Stimulated activated effector memory CD8-positive, alpha-beta T cell treated with anti-CD3 and anti-CD28 coated beads, Interleukin-12 subunit alpha, Interleukin-12 subunit beta, amount 100 ng/mL, for 72 hours (primary cell): ENCODE measurements around the gene RAB11A.

ENCODE experiments used
- ATAC-seq: fragments of 150-1000 bp; cut with Tn5 transposase; 2 replicates; pipeline ENCODE4 v1.10.0; 2021
- DNase-seq, 2 donors: peaks; one replicate each; pipeline ENCODE4 v3.0.0; 2021 to 2022; ENCODE audit warnings: low spot score in 2 of 2
- H3K27ac Mint-ChIP-seq: one replicate; pipeline ENCODE4 v1.8.0; 2022; ENCODE audit warnings: mild to moderate bottlenecking, mixed read lengths
- H3K36me3 Mint-ChIP-seq: one replicate; pipeline ENCODE4 v1.8.0; 2022; ENCODE audit warnings: mild to moderate bottlenecking, mixed read lengths
- H3K4me1 Mint-ChIP-seq: one replicate; pipeline ENCODE4 v1.8.0; 2022; ENCODE audit warnings: mixed read lengths
- H3K4me3 Mint-ChIP-seq: one replicate; pipeline ENCODE4 v1.8.0; 2022; ENCODE audit warnings: mild to moderate bottlenecking, mixed read lengths
- H3K9me3 Mint-ChIP-seq: one replicate; pipeline ENCODE4 v1.8.0; 2022; ENCODE audit warnings: mixed read lengths

RAB11A gene

DNA sequence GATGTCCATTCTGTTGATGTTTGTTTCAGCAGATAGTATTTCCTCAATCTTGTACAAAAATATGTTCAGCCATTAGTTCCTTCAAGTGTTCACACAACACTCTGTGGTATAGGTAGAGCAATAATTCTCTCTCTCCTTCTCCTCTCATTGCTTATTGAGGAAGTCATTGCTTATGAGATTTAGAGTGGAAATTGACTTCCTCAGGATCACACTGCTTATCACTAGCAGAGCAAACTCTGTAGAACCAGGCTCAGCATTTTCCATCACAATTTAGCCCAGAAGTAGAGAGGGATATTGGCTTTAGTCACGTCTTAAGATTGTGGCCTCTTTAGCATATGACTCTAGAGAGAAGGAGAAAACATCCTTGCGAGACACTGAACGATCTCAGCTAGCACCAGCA, 31.2 kb downstream of the RAB11A start:
- Mint-ChIP-seq H3K36me3 (peaks cover 24% of the 10 kb centered on the region), H3K4me1 (peaks cover 15% of the 10 kb centered on the region)
- ATAC-seq = no peak

GRCh38 chr15:65901336-65901735, 32.0 kb downstream of the RAB11A start:
- Mint-ChIP-seq H3K9me3 (no peaks in the 10 kb centered on the region), H3K27ac (no peak overlapping the region), H3K4me1 (peaks cover 15% of the 10 kb centered on the region), H3K4me3 (no peak overlapping the region), H3K36me3 (peaks cover 21% of the 10 kb centered on the region)
- no peak for DNase-seq
- no peak for ATAC-seq

More for the DNA sequence above, 31.2 kb downstream of the RAB11A start:
- H3K27ac Mint-ChIP-seq = no peak overlapping the region
- no peak overlapping the region for H3K4me3 Mint-ChIP-seq
- no peaks in the 10 kb centered on the region for H3K9me3 Mint-ChIP-seq
- no peak for DNase-seq

- ATAC-seq (no peak), DNase-seq (no peak)
- no peak overlapping the region for H3K27ac Mint-ChIP-seq
- H3K36me3 Mint-ChIP-seq = peaks cover 21% of the 10 kb centered on the region
- no peaks in the 10 kb centered on the region for H3K9me3 Mint-ChIP-seq
- H3K4me1 Mint-ChIP-seq = peaks cover 15% of the 10 kb centered on the region
- H3K4me3 Mint-ChIP-seq = no peak overlapping the region
Measured at GRCh38 chr15:65901836-65902235, 32.5 kb downstream of the RAB11A start.

GRCh38 chr15:65902373-65902772, 33.1 kb downstream of the RAB11A start:
- Mint-ChIP-seq H3K27ac (peak overlapping the region; percentile 7), H3K36me3 (peaks cover 26% of the 10 kb centered on the region), H3K4me3 (no peak overlapping the region), H3K4me1 (peaks cover 15% of the 10 kb centered on the region), H3K9me3 (no peaks in the 10 kb centered on the region)
- ATAC-seq = peak; percentile 36
- no peak for DNase-seq

DNA sequence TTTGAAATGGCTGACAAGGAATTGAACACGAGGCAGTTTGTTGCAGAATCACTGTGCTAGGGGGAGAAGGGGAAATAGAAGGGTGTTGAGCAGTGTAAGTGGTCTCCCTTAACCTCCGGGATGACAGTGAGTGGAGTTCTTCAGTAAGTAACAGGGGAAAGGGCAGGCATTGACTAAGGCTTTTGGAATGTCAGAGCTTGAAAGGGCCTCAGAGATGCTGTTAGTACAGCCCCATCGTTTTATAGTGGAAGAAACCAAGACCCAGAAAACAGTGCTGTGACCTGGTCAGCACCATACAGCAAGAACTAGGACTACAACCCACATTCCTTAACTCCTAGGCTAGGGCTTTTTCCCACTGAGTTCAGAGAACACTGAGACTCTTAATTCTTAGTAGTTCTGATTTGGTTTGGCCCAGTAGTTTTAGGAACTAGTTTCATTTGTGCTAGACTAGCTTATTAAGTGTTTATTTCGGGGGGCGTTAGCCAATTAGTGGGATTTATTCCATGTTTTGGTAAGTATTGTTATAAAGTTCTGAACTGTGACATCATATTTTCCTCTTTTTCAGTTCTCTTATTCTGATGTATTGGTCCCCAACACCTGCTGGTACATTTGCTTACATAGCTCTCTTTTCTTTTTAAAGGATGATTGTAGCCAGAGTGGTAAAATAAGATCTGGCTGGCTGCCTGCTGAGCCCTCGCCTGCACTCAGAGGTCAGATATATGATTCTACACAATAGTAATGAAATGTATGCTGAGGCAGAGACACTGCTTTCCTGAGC, 34.2 kb downstream of the RAB11A start:
- Mint-ChIP-seq H3K9me3 (no peaks in the 10 kb centered on the region), H3K36me3 (peaks cover 27% of the 10 kb centered on the region), H3K4me1 (peaks cover 15% of the 10 kb centered on the region), H3K4me3 (no peak overlapping the region), H3K27ac (peak overlapping the region; percentile 26)
- ATAC-seq (no peak), DNase-seq (no peak)

- no peak overlapping the region for H3K4me3 Mint-ChIP-seq
- no peaks in the 10 kb centered on the region for H3K9me3 Mint-ChIP-seq
- DNase-seq = no peak
- peaks cover 15% of the 10 kb centered on the region for H3K4me1 Mint-ChIP-seq
- H3K27ac Mint-ChIP-seq = peak overlapping the region; percentile 26
- H3K36me3 Mint-ChIP-seq = peaks cover 27% of the 10 kb centered on the region
- ATAC-seq = no peak
Measured at GRCh38 chr15:65904301-65904700, 35.0 kb downstream of the RAB11A start.

GRCh38 chr15:65906396-65906795, 37.1 kb downstream of the RAB11A start:
- Mint-ChIP-seq H3K27ac (no peak overlapping the region), H3K4me1 (peaks cover 15% of the 10 kb centered on the region), H3K36me3 (peaks cover 21% of the 10 kb centered on the region), H3K9me3 (no peaks in the 10 kb centered on the region), H3K4me3 (no peak overlapping the region)
- DNase-seq (no peak), ATAC-seq (no peak)

- no peak overlapping the region for H3K4me3 Mint-ChIP-seq
- peaks cover 21% of the 10 kb centered on the region for H3K36me3 Mint-ChIP-seq
- peaks cover 6% of the 10 kb centered on the region for H3K4me1 Mint-ChIP-seq
- no peaks in the 10 kb centered on the region for H3K9me3 Mint-ChIP-seq
- no peak for DNase-seq
- no peak overlapping the region for H3K27ac Mint-ChIP-seq
- no peak for ATAC-seq
Measured at GRCh38 chr15:65907661-65908060, 38.4 kb downstream of the RAB11A start.

DNA sequence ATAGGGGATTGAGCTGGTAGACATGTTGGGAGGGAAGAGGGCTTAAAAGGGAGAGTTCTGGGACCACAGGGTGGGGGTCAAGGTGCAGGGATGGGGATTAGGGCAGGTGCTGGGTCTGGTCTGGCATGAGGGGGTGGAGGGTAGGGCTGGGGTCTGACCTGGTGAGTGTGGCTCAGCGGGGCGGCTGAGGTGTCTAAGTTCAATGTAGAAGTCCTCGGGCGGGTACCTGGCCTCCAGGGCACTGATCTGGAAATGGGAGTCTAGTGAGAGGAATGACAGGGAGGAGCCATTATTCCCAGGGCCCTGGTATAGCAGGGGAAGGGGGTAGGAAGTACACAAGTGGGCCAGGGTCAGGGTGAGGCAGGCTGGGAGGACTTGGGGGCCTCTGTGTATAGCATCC, 39.6 kb downstream of the RAB11A start:
- H3K4me1 Mint-ChIP-seq = no peaks in the 10 kb centered on the region
- no peak for DNase-seq
- H3K27ac Mint-ChIP-seq = no peak overlapping the region
- H3K9me3 Mint-ChIP-seq = no peaks in the 10 kb centered on the region
- peaks cover 17% of the 10 kb centered on the region for H3K36me3 Mint-ChIP-seq
- H3K4me3 Mint-ChIP-seq = no peak overlapping the region
- no peak for ATAC-seq

DNA sequence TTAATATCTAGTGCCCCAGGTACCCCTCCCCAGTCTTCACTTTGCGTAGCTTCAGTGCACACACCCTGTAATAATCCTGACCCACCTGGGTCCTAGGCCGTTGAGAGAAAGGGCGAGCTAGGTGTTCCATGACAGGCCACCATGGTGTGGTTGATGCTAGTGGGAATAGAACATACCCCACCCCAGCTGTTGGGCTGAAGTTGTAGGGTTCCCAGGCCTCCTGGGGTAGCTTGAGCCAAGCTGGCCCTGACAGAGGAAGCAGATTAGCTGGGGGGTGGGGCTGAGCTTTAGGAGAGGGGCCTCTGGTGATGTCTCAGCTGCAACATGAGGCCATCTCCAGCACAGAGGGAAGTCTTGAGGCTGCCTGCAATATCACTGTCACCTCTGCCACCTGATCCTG, 40.5 kb downstream of the RAB11A start:
- Mint-ChIP-seq H3K27ac (peak overlapping the region; percentile 43), H3K4me1 (no peaks in the 10 kb centered on the region), H3K4me3 (no peak overlapping the region), H3K36me3 (peaks cover 15% of the 10 kb centered on the region), H3K9me3 (no peaks in the 10 kb centered on the region)
- no peak for ATAC-seq
- no peak for DNase-seq

DNA sequence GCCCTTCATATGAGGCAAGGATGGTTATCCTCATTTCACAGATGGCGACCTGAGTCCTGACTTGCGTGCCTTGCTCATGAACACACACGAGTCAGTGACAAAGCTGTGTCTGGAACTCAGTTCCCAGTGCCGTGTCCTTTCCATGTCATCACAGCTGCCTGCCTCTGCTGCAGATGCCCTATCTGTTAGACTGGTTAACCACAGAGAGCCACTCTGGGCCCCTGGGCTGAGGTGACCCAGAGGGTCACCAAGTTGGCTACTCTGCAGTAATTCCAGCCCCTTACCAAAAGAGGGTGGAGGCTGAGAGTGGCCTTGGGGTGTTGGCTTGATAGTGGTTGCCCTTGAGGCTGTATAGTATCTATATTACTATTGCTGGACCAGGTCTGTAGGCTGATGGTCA, 41.0 kb downstream of the RAB11A start:
- no peaks in the 10 kb centered on the region for H3K9me3 Mint-ChIP-seq
- H3K27ac Mint-ChIP-seq = peak overlapping the region; percentile 43
- ATAC-seq (no peak), DNase-seq (no peak)
- H3K4me3 Mint-ChIP-seq = no peak overlapping the region
- H3K36me3 Mint-ChIP-seq = peaks cover 15% of the 10 kb centered on the region
- peaks cover 2% of the 10 kb centered on the region for H3K4me1 Mint-ChIP-seq

DNA sequence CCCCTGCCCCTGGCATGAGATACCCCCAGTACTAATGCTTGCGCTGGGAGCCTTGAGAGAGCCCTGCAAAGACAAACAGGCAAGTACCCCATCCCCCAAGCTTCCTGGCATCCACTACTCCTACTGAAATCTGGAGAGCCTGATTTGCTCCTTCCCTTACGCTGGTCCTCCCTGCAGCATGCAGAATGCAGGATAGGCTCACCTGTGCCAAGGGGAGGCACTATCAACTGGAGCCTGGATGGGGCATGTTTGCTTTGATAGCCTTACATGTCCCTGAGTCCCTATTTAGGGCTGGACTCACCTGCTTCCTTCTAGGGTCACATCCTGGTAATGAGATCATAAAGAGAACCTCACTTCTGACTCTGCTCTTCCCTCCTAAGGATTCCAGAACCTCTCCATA, 42.9 kb downstream of the RAB11A start:
- Mint-ChIP-seq H3K27ac (no peak overlapping the region), H3K9me3 (no peaks in the 10 kb centered on the region), H3K36me3 (peaks cover 2% of the 10 kb centered on the region), H3K4me1 (peaks cover 21% of the 10 kb centered on the region), H3K4me3 (no peak overlapping the region)
- DNase-seq (no peak), ATAC-seq (no peak)

DNA sequence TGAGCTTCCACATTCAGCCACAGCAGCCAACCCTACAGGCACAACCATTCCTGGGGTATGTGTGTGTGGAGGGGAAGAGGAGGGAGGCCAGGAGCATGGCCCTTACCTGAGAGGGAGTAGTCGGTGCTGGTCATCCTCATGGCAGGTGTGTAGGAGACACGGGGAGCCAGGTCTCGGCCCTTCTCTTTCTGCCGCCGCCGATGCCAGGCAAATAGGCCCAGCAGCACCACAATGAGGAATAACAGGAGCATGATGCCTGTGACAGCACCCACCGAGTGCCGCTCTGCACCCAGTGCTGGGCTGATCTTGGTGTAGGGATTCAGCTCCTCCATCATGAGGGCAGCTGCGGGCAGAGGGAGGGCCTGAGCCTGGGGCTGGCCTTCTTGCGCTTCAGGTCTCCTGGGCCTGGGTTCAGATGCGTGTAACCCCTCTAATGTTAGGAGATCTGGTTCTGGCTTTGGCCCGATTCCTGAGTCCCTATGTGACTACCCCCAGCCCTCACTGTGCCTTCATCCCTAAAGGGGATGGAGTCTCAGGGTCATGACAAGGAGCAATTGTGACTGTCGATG, 44.4 kb downstream of the RAB11A start:
- H3K27ac Mint-ChIP-seq = no peak overlapping the region
- ATAC-seq = no peak
- H3K4me1 Mint-ChIP-seq = peaks cover 36% of the 10 kb centered on the region
- no peak for DNase-seq
- H3K4me3 Mint-ChIP-seq = no peak overlapping the region
- no peaks in the 10 kb centered on the region for H3K9me3 Mint-ChIP-seq
- H3K36me3 Mint-ChIP-seq = no peaks in the 10 kb centered on the region

- DNase-seq (no peak), ATAC-seq (no peak)
- no peak overlapping the region for H3K27ac Mint-ChIP-seq
- H3K9me3 Mint-ChIP-seq = no peaks in the 10 kb centered on the region
- H3K36me3 Mint-ChIP-seq = no peaks in the 10 kb centered on the region
- peaks cover 41% of the 10 kb centered on the region for H3K4me1 Mint-ChIP-seq
- no peak overlapping the region for H3K4me3 Mint-ChIP-seq
Measured at GRCh38 chr15:65914386-65914785, 45.1 kb downstream of the RAB11A start.

GRCh38 chr15:65914981-65915925, 46.0 kb downstream of the RAB11A start:
- H3K4me1 Mint-ChIP-seq = peaks cover 41% of the 10 kb centered on the region
- no peak overlapping the region for H3K4me3 Mint-ChIP-seq
- H3K27ac Mint-ChIP-seq = peak overlapping the region; percentile 65
- no peaks in the 10 kb centered on the region for H3K9me3 Mint-ChIP-seq
- no peak for DNase-seq
- no peak for ATAC-seq
- H3K36me3 Mint-ChIP-seq = no peaks in the 10 kb centered on the region
